ENCODE results near the gene CDC16.

The CDC16 gene

DNA sequence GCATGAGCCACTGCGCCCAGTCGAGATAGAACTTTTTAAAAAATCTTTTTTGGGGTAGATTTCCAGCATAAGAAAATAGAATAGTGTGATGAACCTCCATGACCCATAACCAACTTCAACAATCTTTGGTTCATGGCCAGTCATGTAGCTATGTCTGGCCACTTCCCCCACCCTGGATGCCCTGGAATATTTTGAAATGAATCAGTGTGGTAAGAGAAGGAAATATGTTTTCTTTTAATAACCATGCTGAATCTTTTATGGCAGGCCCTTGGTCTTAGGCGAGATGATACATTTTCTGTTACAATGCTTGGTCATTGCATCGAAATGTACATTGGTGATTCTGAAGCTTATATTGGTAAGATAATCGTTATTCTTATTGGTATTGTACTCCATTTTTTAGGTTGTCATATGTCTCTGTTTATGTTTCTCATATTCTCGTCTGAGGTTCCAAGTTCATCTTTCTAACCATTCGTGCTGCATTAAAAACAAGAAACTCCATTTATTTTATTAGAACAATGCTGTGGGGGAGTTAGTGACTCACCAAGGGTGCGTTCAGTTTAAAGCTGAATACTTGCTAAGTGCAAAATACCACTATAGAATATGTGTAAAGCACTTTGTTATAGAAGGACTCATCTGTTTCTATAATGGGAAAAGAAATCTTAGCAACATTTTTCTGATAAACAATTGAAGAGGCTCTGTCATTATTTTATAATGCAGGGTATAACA lies 30.4 kb downstream of the CDC16 start:
- no peak for DNase-seq

DNA sequence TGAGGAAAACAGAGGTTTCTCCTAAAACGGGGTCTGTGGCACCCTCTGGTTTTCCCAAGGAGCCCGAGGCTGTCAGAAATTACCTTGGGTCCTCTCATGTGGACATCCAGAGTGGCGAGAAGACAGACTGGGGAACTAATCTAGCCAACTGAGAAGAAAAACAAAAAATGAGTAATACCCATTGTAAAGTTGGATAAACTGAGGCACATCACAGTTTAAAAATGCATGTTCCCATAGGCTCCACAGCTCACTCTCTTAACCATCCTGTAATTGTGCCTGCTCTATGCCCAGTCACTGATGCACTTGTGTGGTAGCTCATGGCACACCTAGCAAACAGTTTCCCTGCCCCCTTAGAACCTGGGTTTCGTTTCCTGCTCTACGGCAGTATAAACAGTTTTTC lies 31.5 kb downstream of the CDC16 start:
- DNase-seq: no peak

DNA sequence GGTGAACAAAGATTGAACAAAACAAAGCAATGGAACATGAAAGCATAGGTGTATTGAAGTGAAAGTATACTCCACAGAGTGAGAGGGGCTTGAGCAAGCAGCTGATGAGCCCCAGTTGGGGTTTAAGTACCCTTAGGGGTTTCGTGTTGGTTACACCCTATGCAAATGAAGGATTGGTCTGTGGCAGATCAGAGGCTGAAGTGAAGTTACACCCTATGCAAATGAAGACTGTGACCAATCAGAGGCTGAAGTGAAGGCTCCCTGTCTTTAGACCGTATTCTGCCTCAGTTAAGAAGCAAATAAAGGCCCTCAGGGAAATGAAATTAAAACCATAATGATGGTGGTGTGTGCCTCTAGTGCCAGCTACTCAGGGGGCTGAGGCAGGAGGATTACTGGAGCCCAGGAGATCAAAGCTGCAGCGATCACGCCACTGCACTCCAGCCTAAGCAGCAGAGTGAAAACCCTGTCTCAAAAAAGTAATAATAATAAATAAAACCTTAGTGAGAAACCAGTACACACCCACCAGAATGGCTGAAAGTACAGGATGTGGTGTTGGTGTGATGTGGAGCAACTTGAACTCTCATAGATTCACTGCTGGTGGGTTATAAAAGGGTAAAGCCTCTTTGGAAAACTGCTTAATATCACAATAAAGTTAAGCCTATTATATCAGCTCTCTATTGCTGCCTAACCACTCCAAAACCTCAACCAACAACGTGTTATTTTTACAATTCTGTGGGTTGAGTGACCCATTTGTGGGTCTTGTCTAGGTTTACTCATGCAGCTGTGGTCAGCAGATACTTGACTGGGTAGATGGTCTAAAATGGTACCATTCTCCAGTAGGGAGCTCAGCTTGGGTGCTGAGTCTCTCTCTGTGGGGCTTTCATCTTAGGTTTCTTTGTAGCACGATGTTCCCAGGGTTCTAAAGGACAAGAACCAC lies 33.9 kb downstream of the CDC16 start:
- no peak for DNase-seq

DNA sequence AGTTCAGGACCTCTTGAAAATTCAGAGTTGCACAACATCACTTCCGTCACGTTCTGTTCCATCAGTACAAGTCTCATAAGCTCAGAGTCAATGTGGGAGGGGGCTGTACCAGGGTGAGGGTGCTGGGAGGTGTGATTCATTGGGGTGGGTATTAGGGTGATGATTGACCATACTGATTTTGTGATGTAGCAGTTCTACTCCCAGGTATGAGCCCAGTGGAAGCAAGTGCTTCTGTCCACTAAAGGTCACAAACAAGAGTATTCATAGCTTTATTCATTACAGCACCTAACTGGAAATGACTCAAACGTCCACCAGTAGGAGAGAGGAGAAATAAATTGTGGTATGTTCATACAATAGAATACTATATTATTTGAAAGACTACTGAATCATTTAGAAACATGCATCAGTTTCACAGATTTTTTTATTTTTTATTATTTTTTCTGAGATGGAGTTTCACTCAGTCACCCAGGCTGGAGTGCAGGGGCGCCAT lies 34.6 kb downstream of the CDC16 start:
- no peak for DNase-seq

DNA sequence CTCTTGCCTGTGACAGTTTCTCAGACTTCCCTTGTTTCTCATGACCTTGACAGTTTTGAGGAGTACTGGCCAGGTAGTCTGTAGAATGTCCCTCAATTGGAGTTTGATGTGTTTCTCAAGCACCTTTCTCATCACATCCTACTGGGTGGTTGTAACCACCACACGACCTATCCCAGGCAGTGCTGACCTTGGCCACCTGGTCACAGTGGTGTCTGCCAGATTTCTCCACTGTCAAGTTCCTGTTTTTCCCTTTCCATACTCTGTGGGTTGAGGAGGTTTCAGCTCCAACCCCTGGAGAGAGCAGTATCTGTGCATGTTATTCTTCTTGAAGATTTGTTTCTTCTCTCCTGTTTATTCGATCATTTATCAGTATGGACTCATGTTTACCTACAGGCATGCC lies 38.3 kb downstream of the CDC16 start:
- no peak for DNase-seq

DNA sequence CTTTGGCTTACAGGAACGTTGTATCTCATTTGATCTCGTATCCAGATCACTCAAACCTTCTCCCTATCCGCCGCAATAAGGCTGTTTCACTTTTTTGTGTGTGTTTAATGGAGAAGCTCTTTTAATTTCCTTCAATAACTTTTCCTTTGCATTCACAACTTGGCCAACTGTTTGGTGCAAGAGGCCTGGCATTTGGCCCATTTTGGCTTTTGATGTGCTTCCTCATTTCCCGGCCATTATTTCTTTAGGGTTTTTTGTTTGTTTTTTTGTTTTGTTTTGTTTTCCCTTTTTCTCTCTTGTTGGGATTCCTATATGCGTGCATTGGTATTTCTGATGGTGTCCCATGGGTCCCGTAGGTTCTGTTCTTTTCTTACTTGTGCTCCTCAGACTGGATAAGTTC lies 40.6 kb downstream of the CDC16 start:
- no peak for DNase-seq

DNA sequence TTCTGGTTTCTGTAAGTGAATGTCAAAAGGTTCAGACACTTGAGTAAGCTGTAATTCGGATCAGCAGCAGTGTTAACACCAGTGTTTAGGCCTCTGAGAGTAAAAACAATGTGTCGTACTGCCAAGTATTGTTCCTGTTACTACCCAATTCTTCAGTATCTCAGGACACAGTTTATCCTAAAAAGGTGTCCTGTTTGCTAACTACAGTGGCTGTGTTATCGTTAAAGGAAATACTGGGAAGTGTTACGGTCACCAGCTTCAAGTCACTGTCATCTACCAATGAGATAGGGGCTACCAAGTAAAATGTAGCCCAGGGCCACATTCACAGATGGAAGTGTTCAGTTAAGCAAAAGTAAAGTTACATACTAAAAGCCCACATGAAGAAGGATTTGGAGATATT lies 44.4 kb downstream of the CDC16 start:
- DNase-seq: no peak

DNA sequence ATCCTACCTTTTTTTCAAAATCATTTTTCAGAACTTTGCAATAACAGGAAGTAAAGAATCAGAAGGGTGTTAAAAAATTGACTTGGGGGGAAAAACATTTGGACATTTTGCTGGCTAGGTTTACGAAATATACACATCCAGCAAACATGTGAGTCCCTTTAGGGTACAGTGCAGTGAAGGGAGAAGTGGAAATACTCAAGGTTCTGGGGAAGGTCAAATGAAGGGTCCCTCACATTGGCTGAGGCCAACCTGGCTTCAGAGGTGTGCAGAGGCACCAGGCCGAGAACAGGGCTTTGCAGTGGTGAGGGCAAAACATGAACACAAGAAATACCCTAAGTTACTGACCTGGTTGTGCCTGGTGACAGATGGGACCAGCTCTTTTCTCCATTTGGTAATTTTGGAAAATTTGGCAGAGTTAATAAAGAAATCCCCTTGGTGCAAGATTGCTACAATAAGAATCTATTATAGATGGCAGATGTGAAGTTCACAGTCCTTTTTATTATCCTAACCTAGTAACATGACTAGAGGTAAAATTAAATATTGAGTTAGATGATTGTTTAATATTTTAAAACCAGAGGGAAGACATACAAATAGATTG lies 45.2 kb downstream of the CDC16 start:
- DNase-seq: no peak

DNA sequence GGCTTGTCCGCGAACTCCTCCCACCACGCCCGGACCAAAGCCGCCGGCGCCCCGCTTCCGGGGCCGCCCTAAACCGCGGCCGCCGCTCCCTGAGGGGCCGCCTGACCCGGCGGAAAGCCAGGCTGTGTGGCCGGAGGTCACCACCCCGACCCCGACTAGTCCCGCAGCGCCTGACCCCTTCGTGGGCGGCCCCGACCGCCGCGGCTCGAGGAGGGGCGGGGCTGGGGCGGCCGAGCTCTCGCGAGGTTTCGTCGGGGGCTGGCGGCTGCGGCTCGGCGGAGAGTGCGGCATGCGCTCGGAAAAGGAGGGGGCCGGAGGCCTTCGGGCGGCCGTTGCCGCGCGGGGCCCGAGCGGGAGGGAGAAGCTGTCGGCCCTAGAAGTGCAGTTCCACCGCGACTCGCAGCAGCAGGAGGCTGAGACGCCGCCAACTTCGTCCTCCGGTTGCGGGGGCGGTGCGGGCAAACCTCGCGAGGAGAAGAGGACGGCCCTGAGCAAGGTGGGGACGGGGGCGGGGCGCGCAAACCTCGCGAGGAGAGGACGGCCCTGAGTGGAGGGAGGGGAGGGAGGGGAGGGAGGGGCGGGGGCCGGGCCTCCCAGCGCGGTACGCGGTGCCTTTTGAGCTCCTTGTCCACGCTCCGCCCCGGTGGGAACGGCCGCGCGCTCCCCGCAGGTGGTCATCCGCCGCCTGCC lies 46.8 kb downstream of the CDC16 start, which contains the start of gene UPF3A:
Gene UPF3A (plus strand): TSS at position 251 of the 690 bp plus-strand sequence. CDS start 39 bp downstream, at position 290.
- DNase-seq: peak; percentile 91

DNA sequence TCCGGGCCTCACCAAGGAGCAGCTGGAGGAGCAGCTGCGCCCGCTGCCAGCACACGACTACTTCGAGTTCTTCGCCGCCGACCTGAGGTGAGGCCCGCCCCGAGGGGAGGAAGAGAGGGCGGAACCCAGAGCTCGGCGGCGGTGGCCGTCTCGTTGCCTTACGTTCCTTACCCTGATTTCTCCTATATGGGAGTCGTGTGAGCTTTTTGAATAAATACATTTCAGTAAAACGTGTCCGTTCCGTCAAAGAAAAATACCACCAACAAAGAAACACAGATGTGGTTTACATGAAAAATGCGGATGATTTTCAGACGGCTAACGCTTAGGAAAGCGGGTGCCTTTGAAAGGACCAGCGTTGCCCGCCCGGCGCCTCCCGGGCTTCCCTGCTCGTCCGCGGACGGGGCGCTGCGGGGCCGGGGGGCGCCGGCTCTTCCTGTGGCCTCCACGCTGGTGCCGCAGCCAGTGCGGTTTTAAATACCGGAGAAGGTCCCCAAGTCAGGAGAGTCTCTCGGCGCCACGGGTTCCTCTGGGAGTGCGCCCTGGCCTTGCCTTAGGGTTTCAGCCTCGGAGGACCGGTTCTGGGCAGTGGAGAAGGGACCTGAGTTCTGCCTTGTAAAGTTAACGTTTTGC lies 47.5 kb downstream of the CDC16 start:
- DNase-seq: peak; percentile 79

DNA sequence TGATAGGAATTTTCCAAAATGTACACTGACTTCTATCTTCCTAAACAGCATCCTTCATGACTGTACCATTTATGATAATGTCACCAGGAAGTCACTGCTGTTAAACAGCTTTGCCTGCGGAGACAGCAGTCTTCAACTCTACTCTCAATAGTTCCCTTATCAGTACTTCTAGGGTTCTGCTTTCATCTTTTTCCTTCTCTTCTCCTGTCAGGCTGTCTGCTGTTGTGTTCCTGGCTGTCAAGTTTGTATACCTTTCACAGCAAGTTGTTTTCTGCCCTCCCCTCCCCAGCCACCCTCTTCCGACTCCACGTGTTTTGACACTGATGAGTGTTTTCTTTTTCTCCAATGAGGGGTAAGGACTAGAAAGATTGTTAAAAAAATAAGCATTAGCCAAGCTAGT lies 48.9 kb downstream of the CDC16 start:
- DNase-seq: no peak

DNA sequence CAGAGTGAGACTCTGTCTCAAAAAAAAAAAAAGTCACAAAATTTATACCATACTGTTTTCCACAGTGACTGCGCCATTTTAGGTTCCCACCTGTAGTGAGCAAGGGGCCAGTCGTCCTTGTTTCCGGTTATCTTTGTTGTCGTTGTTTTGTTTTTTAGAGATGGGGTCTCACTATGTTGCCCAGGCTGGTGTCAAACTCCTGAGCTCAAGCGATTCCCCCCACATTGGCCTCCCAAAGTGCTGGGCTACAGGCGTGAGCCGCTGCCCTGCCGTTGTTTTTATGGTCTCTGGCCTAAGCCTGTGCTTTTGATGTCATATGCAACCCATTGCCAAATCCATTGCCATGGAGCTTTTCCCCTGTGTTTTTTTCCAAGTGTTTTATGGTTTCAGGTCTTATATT lies 50.0 kb downstream of the CDC16 start:
- no peak for DNase-seq

DNA sequence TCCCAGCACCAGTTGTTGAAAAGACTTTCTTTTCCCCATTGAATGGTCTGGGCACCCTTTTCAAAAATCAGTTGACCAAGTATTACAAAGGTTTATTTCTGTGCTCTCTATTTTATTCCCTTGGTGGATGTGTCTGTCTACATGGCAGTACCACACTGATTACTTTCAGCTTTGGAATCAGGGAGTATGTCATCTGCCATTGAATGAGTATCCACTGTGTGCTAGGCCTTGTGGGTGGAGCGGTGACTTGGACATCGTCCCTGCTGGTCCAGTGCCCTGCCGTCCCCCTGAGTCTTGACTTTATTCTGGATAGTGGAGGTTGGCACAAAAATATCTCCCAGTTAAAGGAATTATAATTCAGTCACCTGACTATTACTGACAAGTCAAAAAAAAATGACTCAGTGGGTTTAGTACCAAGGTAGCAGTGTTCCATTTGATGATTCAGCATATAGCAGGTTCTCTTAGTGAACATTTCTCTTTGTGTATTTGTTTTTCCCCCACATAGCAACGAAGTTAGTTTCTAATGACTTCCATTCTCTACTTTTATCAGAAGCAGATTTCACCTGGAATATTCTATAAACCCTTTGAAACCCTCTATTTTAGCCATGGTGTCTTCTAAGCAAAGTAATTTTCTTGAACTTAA lies 50.6 kb downstream of the CDC16 start:
- DNase-seq: no peak

DNA sequence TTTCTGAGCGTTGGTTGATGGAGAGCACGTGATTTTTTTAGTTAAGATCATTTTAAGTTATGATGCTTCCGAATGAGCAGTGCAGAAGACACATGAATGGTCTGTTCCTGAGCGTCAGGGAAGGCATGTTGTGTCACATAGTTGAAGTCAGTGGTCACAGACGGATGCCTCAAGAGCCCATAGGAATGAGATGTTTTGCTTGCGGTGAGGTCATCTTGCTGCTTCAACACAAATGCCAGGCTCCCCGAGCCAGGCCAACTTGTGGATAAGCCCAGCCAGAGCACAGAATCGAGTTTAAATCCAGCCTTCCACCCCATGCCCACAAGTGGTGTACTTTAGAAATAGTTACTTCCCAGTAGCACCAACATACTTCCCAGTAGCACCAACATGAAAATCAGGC lies 52.1 kb downstream of the CDC16 start:
- no peak for DNase-seq

DNA sequence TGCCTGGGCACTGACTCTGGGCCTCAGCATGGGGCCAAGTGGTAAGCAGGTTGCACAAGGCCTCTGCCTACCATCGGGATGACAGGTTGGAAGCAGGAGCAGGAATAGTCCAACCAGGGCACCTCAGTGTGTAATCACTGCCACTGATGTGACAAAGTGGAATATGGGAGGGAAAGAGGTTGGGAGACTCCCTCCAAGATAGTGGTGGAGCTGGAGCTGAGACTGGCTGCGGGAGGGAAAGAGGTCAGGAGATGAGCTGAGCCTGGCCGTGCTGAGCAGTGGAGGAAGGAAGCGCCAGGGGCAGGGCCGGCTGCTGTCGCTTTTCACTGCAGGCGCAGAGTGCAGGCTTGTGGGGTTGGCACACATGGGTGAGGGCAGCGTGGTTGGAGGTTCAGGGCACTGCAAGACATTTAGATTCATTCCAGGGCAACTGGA lies 53.5 kb downstream of the CDC16 start:
- no peak for DNase-seq

DNA sequence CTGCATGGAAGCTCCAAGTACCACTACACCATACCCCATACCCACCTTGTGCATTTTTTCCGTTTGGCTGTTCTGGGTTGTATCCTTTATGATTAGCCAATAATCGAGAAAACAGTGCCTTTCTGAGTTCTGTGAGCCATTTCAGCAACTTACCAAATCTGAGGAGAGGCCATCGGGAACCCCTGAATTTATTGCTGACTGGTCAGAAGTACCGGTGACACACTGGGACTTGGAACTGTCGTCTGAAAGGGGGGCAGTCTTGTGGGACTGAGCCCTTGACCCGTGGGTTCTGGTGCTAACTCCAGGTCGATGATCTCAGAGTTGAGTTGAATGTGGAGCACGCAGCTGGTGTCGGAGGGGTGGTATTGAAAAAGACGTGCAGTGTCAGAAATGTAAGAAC lies 61.8 kb downstream of the CDC16 start:
- no peak for DNase-seq

DNA sequence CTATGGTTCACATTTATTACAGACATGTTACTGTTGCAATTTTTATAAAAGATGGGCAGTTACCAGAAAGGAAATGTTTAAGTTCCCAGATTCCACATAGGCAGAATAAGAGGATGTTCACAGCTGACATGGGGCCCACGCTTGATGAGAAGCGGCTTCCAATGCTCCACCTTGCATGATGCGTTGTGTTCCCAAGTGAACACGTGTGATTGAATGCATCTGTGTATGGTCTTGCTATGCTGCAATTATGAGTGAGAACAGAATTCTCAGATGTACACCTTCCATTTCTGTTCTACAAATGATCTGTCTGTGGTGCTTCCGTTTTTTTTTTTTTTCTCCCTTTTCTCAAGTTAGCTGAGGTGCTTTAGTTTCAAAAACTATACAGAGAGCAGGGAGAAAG lies 62.2 kb downstream of the CDC16 start:
- DNase-seq: no peak

DNA sequence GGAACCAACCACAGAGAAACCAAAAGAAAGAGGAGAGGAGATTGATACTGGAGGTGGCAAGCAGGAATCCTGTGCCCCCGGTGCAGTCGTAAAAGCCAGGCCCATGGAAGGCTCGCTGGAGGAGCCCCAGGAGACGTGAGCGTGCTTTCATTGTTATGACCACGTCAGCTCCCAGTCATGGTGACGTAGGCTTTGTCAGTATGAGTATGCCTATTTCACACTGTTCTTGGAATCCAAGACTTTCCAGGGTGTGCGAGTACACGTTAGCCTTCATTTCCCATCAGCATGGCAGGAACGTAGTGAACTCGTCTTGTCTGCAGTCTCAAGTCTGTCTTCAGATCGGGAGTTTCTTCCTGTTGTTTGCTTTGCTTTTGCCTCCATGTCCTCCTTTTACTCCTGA lies 64.2 kb downstream of the CDC16 start:
- no peak for DNase-seq

DNA sequence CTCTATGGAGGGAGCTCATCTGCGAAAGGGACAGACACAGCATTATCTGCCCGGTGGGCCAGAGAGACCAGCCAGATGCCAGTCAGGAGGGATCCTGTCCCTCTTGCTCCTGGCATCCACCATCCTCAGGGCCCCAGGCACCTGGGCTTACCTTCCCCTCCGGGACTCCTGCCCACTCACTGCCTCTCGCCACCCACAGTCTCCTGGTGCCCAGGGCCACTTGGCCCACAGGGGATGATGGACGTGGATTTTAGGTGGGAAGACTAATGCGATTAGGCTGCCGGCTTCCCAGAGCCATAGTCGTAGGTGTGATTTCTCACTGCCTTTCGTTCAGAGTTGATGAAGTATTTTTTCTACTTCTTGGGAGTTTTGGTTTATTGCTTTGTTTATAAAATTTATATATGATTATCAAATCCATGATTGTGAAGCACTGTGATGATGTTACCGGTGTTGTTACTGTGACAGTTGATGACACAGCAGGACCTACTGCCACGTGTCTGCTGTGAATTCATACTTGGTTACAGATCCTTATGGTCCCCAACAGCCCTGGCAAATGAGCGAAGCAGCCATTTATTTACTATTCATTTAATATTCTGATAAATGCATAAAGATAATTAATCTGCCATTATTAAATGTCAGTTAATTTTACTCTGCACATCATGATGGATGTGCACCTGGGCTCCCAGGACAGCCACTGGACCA lies 65.1 kb downstream of the CDC16 start:
- no peak for DNase-seq

DNA sequence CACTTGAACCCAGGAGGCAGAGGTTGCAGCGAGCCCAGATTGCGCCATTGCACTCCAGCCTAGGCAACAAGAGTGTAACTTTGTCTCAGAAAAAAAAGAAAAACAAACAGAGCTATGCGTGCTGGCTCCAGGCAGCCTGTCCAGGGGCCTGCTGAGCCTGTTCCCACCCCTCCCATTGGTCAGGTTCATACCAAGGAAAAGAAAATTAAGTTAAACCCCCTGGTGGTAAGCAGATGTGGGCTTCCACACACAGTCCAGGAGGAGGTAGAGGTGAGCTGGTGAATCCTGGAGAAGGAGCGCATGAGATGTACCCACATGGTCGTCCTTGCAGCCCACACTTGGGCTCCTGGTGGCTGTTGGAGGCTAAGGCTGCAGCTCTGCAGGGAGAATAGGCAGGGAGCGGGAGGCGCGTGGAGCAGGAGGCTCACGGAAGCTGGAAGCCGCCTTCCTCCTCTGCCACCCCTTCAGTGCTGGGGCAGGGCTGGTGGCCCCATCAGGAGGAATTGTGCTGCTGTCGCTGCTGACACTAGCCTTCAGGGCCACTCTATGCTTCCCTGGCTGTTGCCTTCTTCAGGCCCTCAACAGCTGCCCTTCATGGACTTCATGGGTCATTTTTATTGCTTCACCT lies 69.1 kb downstream of the CDC16 start:
- no peak for DNase-seq
